ENCODE measurements around the gene METTL23.
"Not testable (repeated sequence)": the region's sequence is repeated elsewhere in the genome, so short reads cannot be mapped to it uniquely, and the experiment has no call there.

METTL23 gene

DNA sequence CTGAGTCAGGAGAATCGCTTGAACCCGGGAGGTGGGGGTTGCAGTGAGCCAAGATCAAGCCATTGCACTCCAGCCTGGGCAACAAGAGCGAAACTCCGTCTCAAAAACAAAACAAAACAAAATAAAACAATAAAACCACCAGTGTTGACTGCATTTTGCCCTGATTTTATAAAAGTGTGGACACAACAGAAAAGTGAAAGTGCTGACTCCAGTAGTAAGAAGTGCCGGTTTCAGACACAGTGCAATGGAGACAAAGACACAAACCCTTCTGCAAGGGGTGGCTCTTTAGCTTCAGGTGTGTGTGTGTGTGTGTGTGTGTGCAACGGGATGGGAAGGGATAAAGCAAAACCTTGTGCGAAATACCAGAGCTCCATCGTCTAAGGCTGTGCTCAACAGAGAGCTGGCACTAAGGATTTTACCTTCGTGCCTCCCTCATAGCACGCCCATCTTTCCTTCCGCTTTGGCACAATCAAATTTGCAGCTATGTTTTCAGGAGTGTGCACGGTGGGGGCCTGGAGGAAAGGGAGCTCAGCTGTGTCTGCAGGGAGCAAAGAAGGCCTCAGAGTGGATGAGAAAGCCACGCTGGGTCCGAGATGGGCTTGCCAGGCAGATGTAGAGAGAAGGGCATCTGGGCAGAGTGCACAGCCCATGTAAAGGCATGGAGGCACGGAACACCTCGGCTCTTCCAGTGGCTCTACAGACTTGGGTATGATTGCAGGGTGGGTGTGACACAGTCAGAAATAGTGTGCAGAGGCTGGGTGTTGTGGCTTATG lies 31.4 kb upstream of the METTL23 start:
- no peak for DNase-seq (ENCODE audit: low spot score)

DNA sequence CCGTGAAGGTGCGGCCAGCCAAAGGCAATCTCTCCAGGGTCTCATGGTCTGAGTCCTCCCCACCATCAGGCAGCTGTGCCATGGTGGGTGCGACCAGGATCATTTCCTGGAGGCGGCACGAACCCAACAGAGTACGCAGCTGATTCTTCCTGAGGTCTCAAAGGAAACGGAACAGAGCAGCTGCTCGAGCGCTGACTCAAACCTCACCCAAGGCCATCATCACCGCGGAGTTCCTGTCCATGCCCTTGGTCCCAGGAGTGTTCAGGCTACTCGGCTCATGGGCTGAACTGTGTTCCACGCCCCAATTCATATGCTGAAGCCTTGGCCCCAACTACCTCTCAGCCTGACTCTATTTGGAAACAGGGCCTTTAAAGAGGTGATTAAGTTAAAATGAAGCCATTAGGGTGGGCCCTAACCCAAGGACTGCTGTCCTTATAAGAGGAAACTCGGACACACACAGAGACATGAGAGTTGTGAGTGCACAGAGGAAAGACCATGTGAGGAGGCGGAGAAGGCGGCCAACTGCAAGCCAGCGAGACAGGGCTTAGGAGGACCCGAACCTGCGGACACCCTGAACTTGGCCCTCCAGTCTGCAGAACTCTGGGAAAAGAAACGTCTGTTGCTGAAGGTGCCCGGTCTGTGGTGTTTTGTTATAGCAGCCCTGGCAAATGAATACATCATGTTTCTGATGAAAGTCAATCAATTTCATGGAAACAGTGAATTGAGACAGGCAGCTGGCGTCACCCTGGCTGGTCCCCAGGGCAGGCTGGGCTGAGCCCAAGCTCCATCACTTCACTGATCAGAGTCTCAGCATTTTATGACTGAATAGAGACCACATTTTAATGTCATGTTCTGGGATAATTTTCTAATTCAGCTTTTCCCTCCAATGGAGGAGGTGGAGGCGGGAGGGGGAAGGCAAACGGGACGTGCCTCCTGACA lies 29.6 kb upstream of the METTL23 start:
- no peak for DNase-seq (ENCODE audit: low spot score)

DNA sequence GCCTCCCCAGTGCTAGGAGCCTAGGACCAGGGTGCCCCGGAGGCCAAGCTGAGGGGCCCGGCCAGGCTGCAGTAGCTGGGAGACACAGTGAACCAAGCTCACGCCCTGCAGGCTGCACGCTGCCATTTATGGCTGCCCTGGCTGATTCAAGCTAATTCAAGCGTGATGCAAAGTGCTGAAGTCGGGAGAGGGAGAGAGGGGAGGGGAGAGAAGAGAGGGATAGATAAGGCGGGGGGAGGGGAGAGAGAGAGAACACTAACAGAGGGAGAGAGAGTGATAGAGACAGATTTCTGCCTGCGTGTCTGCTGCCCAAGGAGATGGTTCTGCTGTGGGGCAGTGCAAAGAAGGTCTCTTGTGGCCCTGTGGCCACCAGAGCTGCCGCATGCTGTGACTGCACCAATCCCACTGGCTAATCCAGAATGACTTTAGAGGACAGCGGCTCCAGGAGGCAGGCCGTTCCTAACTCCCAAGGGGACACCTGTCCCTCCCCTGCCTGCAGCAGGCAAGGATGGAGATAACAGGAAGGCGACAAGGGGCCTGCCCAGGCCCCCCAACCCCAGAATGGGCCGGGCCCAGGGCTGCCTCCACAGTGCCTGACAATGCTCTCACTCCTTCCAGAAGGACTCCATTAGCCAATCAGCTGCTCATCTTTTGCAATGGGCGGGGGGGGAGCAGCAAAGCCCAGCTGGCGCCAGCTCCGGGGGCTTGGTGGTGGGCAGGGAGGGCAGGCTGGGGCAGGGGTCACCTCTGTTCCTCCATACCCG lies 28.8 kb upstream of the METTL23 start:
- peak; percentile 61 for DNase-seq (ENCODE audit: low spot score)

DNA sequence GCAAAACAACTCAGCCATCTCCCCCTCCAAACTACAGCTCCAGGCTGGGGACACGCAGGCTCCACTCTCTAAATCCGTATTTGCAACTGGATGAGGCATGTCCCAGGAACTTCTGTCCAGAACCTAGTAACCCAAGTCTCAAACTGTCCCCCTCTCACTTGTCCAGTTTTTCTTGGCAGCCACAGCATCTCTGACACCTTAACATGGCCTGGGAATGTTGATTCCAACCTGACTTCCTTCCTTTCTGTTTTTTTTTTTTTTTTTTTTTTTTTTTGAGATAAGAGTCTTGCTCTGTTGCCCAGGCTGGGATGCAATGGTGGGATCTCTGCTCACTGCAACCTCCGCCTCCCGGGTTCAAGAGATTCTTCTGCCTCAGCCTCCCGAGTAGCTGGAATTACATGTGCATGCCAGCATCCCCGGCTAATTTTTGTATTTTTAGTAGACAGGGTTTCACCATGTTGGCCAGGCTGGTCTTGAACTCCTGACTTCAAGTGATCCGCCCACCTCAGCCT lies 28.1 kb upstream of the METTL23 start:
- DNase-seq (ENCODE audit: low spot score): not testable (repeated sequence)

DNA sequence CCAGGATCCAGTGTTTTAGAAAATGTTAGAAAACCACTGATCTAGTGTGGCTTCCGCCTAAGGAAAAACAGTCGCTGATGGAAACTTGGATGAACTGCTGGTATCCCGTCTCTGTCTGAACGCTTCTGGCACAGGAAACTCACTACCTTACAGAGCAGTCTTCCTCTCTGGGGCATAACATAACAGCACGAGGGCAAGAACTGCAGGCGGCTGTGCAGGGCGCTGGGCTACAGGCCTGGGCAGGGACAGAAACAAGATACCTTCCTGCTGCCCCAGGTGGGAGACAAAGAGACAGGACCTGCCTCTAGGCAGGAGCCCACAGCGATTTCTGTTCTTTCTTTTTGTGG lies 26.4 kb upstream of the METTL23 start:
- DNase-seq (ENCODE audit: low spot score): no peak

GRCh38 chr17:76700617-76701470 lies 25.8 kb upstream of the METTL23 start:
- peak; percentile 68 for DNase-seq (ENCODE audit: low spot score)

GRCh38 chr17:76701471-76701967 lies 25.1 kb upstream of the METTL23 start:
- no peak for DNase-seq (ENCODE audit: low spot score)

GRCh38 chr17:76702076-76702475 lies 24.6 kb upstream of the METTL23 start:
- no peak for DNase-seq (ENCODE audit: low spot score)

- DNase-seq (ENCODE audit: low spot score): no peak
Measured at GRCh38 chr17:76702941-76703637, 23.6 kb upstream of the METTL23 start.

DNA sequence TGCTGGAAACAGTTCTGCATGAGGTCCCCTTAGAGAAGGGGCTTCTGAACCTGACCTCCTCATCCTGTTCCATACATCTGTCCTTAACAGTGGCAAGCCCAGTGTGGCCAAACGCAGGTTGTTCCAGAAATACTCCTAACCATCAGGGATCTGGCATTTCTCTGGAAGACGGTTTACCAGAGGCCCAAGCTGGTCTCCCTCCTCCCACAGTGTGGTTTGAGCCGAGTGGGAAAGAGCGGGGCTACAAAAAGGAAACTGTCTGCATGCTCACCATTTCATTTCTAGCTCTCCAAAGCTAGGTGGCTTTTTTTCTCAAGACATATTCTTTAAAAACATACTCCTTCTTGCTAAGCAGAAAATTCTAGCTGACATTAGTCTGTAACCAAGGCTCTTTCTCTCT lies 21.8 kb upstream of the METTL23 start:
- DNase-seq (ENCODE audit: low spot score): no peak

GRCh38 chr17:76706817-76707216 lies 19.8 kb upstream of the METTL23 start:
- DNase-seq (ENCODE audit: low spot score): no peak

GRCh38 chr17:76707985-76708807 lies 18.4 kb upstream of the METTL23 start:
- peak; percentile 79 for DNase-seq (ENCODE audit: low spot score)

- DNase-seq (ENCODE audit: low spot score): peak; percentile 43
Measured at GRCh38 chr17:76709077-76709950, 17.3 kb upstream of the METTL23 start.

DNA sequence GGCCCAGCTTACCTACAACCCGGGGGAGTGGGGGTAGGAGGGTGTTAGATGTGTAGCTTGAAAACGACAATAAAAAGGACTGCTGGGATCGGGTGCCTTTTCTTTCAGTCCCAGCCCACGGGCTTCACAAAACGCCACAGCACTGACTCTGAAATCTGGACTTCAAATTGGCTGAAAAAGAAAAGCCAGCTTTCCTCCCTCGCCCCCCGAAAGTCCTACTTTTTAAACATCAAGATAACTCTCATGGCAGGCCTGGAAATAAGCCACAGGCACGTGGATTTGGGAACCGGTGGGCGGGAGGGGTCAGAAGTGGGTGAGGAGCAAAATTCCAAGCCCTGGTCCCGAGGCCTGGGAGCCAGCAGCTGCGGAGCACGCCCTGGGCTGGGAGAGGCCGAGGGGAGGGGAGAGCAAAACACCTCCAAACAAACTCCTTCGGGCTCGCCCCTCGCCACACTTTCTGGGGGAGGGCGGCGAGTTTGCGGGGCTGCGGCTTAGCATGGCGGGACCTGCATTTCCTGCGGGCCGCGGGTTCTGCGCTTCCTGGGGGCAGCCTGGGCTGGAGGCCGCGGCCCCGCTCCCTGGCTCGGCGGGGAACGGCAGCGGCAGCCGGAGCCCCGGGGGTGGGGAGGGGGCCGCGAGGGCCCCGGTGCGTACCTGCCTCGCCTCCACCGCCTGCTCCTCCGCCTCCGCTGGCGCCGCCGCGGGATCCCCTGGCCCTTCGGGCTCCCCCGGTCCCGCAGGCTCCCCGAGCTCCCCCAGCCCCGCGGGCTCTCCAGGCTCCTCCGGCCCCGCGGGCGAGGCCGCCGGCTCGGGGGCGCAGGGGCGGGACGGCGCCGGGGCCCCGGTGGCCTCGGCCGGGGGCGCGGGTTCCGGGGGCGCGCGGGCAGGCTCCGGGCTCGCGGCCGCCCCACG lies 16.4 kb upstream of the METTL23 start:
- DNase-seq (ENCODE audit: low spot score): peak; percentile 57

DNA sequence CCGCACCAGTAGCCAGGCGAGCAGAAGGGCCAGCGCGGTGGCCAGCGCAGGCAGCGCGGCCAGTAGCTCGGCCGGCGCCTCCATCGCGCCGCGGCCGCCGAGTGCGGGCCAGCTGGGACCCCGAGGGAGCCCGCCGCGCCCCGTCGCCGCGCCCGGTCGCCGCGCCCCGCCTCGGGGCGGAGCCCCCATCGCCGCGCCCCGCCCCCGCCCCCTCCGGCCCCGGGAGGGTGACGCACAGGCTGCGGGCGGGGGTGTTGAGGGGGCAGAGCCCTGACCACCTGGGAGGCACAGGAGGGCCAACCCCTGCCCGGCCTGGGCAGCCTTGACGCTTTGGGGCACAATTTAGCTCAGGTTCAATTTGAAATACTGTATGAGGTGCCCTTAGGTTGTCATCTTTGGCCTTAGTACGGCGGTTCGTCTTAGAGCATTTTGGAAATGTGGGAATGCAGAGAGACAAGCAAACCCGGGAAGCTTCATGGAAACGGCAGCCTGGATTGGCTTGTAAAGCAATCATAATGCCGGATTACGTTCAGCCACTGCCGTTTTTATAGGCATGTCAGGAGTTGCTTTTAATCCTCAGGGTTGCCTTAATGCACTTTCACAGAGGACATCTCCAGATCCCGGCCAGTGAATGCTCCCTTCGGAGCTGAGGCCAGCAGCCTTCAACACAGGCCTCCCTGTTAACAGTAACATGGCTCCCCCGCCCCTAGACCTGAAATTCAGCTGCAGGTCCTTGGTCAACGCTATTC lies 15.6 kb upstream of the METTL23 start, which contains the start of gene MXRA7:
Gene MXRA7 (minus strand): TSS at position 103 of the 749 bp plus-strand sequence. CDS start 19 bp downstream, at position 84.
- DNase-seq (ENCODE audit: low spot score): peak; percentile 85

GRCh38 chr17:76712321-76712720 lies 14.3 kb upstream of the METTL23 start:
- not testable (repeated sequence) for DNase-seq (ENCODE audit: low spot score)
